Muscle of arm (tissue), 14 donors: ENCODE data around the gene PPP1R9B. TPM values are rescaled to one million over a fixed set of nuclear protein-coding genes. Genes with fewer than 3 reads are reported as not detected.

Source experiments
- DNase-seq: peaks from one replicate; pipeline ENCODE4 v3.0.0-alpha.2; 2013
- long read RNA-seq, 11 donors: transcript quantifications; one replicate each; lab custom pipeline, GENCODE V29; 2026
- polyA plus RNA-seq, 12 donors: library from polyadenylated mRNA; unstranded; fragments of 120-200 nt; gene quantifications; one replicate each; pipeline ENCODE4 v1.2.1, GENCODE V29; 2013; ENCODE audit not compliant: insufficient read length in 12 of 12

PPP1R9B gene
- polyA plus RNA-seq: 10 to 100 TPM in 11 of 12 donors, not detected in 1; 29.5 to 70.3 (median 37.6) TPM
- long read RNA-seq, donor 1, full-length matches to known transcripts: 3 of 3 reads
- long read RNA-seq, donor 1, partial matches to known transcripts: 0 of 3 reads
- long read RNA-seq, donor 1, other reads (novel, unspliced or antisense): 0 of 3 reads
- long read RNA-seq, donor 2: 0 reads
- long read RNA-seq, donor 3: 0 reads
- long read RNA-seq, donor 4, partial matches to known transcripts: 6 of 6 reads
- long read RNA-seq, donor 4, other reads (novel, unspliced or antisense): 0 of 6 reads
- long read RNA-seq, donor 5, full-length matches to known transcripts: 5 of 583 reads
- long read RNA-seq, donor 5, partial matches to known transcripts: 338 of 583 reads
- long read RNA-seq, donor 5, other reads (novel, unspliced or antisense): 240 of 583 reads
- long read RNA-seq, donor 6, full-length matches to known transcripts: 1 of 1 reads
- long read RNA-seq, donor 6, partial matches to known transcripts: 0 of 1 reads
- long read RNA-seq, donor 6, other reads (novel, unspliced or antisense): 0 of 1 reads
- long read RNA-seq, donor 7: 0 reads
- long read RNA-seq, donor 8, full-length matches to known transcripts: 2 of 3,476 reads
- long read RNA-seq, donor 8, partial matches to known transcripts: 3,444 of 3,476 reads
- long read RNA-seq, donor 8, other reads (novel, unspliced or antisense): 30 of 3,476 reads
- long read RNA-seq, donor 9, full-length matches to known transcripts: 1 of 1 reads
- long read RNA-seq, donor 9, partial matches to known transcripts: 0 of 1 reads
- long read RNA-seq, donor 9, other reads (novel, unspliced or antisense): 0 of 1 reads
- long read RNA-seq, donor 10, full-length matches to known transcripts: 1 of 2,798 reads
- long read RNA-seq, donor 10, partial matches to known transcripts: 2,785 of 2,798 reads
- long read RNA-seq, donor 10, other reads (novel, unspliced or antisense): 12 of 2,798 reads
- long read RNA-seq, donor 11, partial matches to known transcripts: 0 of 5 reads
- long read RNA-seq, donor 11, other reads (novel, unspliced or antisense): 5 of 5 reads

GRCh38 chr17:50150354-50151040 lies at the start of gene PPP1R9B:
Gene PPP1R9B, minus strand, starts transcription at chr17:50150677. Its CDS starts 164 bp downstream, at chr17:50150513.
- DNase-seq: no peak

- peak; percentile 92 for DNase-seq
Measured at GRCh38 chr17:50199803-50200456, 49.5 kb upstream of the PPP1R9B start.

GRCh38 chr17:50199211-50199802 lies 48.8 kb upstream of the PPP1R9B start:
- DNase-seq: no peak

GRCh38 chr17:50198026-50198669 lies 47.7 kb upstream of the PPP1R9B start:
- no peak for DNase-seq

GRCh38 chr17:50196826-50197225 lies 46.3 kb upstream of the PPP1R9B start:
- no peak for DNase-seq

- DNase-seq: no peak
Measured at GRCh38 chr17:50196036-50196435, 45.6 kb upstream of the PPP1R9B start.

GRCh38 chr17:50194934-50195865 lies 44.7 kb upstream of the PPP1R9B start:
- DNase-seq: no peak

GRCh38 chr17:50194140-50194933 lies 43.9 kb upstream of the PPP1R9B start:
- DNase-seq: no peak

- DNase-seq: no peak
Measured at GRCh38 chr17:50192618-50193291, 42.3 kb upstream of the PPP1R9B start.

- DNase-seq: no peak
Measured at GRCh38 chr17:50192144-50192617, 41.7 kb upstream of the PPP1R9B start.

GRCh38 chr17:50191359-50192143 lies 41.1 kb upstream of the PPP1R9B start:
- DNase-seq: no peak

- DNase-seq: no peak
Measured at GRCh38 chr17:50190603-50191358, 40.3 kb upstream of the PPP1R9B start.

- DNase-seq: no peak
Measured at GRCh38 chr17:50190293-50190602, 39.8 kb upstream of the PPP1R9B start.

GRCh38 chr17:50189550-50190292 lies 39.2 kb upstream of the PPP1R9B start:
- DNase-seq: no peak

GRCh38 chr17:50188921-50189549 lies 38.6 kb upstream of the PPP1R9B start:
- DNase-seq: no peak
